ENCODE results near the gene VPS26B.
A peak's percentile ranks its signal among the peaks of the same experiment; 100 is the strongest.
"Not testable (repeated sequence)": the region's sequence is repeated elsewhere in the genome, so short reads cannot be mapped to it uniquely, and the experiment has no call there.

The VPS26B gene

DNA sequence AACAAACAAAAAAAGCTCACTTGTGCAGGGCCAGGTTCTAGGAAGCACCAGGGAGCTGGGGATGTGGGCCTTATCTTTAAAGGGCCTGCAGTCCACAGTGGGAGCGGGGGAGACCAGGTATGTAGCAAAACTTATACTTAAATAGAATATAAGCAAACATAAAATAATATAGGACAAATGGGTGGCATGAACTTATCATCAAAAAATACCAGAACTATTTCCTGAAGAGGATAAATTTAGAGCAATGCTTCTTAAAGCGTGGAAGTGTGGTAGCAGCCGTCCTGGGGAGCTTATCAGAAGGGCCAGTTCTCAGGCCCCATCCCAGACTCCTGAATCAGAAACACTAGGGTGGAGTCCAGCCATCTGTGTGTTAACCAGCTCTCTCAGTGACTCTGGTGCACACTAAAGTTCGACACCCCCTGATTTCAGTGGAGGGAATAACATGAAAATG lies 9.3 kb downstream of the VPS26B start:
- no peak for DNase-seq

- DNase-seq = no peak
Observed at GRCh38 chr11:134235399-134235798, 10.9 kb downstream of the VPS26B start.

- no peak for DNase-seq
Observed at GRCh38 chr11:134236834-134237556, 12.5 kb downstream of the VPS26B start.

- no peak for DNase-seq
Observed at GRCh38 chr11:134237557-134237922, 13.1 kb downstream of the VPS26B start.

- DNase-seq = no peak
Observed at GRCh38 chr11:134238956-134239355, 14.5 kb downstream of the VPS26B start.

- DNase-seq = no peak
Observed at GRCh38 chr11:134240592-134240991, 16.1 kb downstream of the VPS26B start.

DNA sequence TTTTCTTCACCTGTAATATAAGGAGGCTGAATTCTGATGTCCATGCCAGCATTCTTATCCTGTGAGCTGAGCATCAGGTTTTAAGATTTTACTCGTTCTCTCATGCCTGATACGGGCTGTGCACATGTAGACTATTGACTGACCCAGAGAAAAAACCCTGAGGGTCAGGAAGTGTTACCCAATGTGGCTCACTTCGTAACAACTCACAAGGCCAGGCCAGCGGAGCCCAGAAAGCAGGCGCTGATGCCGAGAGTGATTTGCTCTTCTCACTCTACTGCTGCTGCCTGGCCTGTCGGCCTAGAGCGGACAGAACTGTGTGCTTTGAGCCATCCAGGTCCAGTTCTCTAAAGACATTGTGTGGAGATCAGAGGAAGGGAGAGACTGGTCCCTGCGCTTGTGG lies 17.9 kb downstream of the VPS26B start:
- no peak for DNase-seq

DNA sequence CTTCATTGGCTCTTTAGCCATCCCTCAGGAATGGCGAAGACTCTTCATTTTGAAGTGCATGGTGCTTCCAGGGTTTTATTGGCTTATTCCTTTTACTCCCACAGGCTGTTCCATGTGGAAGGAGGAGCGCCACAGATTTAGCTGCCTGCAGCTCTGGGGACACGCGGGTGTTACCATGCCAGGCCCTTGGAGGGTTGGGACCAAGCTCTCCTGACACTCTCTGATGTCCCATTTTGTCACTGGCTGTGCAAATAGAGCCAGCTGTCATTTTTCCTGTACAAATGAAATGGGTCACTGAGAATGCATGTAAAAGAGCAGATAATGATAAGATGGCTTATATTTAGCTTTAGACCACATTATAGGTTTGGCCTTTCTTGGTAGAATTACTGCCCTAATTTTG lies 19.4 kb downstream of the VPS26B start:
- DNase-seq = no peak

DNA sequence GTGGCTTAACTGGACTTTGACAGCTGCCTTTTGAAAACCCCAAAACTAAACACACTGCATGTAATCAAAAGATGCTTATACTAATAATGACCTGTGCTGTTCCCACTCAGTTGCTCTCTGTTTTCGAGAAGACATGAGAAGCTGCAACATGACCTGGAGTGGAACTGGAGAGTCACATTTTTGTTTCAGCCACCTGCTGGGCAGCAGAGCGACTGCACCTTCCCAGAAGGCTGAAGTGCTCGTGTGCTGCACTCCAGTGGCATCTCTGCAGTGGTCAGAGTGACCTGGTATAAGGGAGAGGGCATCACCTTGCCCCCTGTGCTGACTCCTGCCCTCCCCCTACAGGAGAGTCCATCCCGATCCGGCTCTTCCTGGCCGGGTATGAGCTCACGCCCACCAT lies 20.1 kb downstream of the VPS26B start:
- no peak for DNase-seq

DNA sequence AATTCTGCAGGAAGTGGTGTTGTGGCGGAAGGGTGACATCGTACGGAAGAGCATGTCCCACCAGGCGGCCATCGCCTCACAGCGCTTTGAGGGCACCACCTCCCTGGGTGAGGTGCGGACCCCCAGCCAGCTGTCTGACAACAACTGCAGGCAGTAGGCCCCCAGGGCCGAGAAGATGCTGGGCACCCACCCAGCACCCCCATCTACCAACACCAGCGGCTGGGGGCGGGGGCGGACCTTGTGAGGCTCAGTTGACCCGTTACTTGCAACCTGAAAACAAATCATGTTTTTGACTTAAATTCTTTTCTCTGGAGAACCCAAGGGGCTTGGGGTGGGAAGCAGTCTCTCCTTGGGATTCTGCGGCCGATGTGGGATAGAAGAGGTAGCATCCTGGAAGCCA lies 21.0 kb downstream of the VPS26B start:
- no peak for DNase-seq

DNA sequence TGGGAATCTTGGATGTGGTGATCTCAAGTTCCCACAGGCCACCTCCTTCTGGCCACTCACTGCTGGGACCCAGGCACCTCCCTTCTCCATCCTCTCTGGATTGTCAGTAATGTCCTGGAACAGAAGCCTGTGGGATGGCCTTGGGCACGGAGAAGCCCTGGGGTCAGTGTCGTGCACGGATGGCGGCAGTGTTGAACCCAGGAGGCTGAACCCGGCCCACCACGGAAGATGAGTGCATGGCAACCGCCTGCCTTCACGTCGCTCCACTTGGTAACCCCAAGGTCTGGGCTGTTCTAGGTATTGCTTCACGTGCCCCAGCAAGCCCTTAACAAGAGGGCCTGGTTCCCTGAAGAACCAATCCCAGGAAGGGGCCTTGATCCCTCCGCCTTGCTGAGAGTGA lies 21.6 kb downstream of the VPS26B start:
- no peak for DNase-seq

- no peak for DNase-seq
Observed at GRCh38 chr11:134246678-134247077, 22.2 kb downstream of the VPS26B start.

- peak; percentile 14 for DNase-seq
Observed at GRCh38 chr11:134248910-134249480, 24.5 kb downstream of the VPS26B start.

- DNase-seq = no peak
Observed at GRCh38 chr11:134250246-134250645, 25.8 kb downstream of the VPS26B start.

DNA sequence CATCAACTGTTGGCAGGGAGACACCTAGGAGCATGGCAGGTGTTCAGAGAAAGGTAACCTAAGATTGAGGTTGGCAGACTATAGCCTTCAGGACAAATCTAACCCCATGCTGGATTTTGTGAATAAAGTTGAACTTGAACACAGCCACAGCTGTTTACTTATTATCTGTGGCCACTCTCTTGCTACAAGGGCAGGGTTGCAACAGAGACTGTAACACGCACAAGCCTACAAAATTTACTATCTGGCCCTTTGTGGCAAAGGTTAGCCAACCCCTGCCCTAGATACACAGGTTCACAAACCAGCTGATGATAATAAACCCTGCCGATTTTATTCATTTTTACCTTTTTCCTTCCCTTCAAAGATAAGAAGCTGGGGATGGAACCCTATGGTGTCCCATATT lies 26.2 kb downstream of the VPS26B start:
- no peak for DNase-seq

- no peak for DNase-seq
Observed at GRCh38 chr11:134252346-134253187, 28.1 kb downstream of the VPS26B start.

DNA sequence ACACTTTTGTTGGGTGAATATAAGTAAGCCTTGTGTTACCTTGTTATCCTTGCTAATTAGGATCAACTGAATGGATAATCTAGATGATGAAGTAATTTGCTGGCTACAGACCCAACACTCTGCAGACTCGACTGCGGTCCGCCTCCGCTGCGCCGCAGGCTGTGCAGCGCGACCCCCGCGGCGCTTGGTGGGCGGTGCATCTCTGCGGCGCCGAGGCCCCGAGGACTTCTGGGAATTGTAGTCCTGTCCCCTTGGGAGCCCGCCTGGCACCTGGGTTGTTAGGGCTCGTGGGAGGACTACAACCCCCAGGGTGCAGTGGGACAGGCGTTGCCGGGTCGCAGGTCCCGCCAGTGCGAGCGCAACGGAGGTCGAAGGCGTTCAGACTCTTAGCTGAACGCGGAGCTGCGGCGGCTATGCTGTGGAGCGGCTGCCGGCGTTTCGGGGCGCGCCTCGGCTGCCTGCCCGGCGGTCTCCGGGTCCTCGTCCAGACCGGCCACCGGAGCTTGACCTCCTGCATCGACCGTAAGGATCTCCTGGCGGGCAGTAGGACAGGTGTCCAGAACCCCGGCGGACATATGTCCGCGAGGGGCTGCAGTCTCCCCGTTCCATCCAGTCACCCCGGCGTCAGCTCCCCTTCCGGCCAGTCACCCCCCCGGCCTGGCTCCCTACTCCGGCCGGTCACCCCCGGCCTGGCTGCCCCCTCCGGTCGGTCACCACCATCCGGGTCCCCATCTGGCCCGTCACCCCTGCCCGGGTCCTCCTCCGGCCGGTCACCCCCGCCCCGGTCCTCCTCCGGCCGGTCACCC lies 28.9 kb downstream of the VPS26B start, which contains the start of the genes ACAD8 and THYN1:
Gene ACAD8, plus strand, starts transcription at position 381 of the 806 bp plus-strand sequence. Its CDS starts 33 bp downstream, at position 414.
Gene THYN1, minus strand, starts transcription at position 165 of the 806 bp plus-strand sequence. CDS start 470 bp downstream, outside the sequence.
- peak; percentile 98 for DNase-seq

DNA sequence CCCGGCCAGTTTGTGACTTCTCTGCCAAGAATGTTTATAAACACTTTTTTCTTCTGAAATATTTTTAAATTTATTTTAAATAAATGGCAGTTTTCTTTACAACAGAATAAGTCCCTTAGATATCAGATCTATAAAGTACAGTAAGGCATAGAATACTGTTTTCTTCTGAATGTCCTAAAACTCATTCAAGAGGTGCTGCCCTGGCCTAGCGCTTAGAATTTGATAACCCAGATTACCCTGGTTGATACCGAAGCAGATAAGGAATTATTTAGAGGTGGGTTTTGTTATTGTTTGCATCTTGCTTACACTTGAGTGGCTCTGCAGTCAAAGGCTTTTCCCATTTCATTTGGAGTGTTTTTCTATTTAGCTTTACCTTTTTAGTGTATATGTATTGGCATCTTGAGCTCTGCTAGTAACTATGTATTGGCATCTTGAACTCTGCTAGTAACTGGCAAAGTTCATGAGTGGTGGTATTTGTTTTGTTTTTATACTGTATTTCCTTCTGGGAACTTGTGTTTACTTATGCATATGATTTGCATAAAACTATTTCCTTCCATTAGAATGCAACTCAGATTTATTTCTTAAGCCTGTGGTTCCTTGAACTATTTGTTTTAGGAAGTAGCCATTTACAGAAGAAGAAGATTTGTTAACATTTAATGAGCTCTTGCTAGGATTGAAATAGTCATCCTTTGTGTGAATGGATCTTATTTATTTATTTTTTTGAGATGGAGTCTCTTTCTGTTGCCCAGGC lies 30.1 kb downstream of the VPS26B start:
- no peak for DNase-seq

DNA sequence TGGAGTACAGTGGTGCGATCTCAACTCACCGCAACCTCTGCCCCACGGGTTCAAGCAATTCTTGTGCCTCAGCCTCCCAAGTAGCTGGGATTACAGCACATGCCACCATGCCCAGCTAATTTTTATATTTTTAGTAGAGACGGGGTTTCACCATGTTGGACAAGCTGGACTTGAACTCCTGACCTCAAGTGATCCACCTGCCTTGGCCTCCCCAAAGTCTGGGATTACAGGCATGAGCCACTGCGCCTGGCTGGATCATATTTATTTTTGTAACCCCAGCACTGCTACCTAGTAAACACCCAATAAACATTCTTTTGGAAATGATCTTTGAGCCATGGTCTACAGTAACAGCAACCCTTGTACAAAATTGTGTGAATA lies 30.7 kb downstream of the VPS26B start:
- not testable (repeated sequence) for DNase-seq

GRCh38 chr11:134257101-134257500 lies 32.6 kb downstream of the VPS26B start:
- DNase-seq = no peak

- no peak for DNase-seq
Observed at GRCh38 chr11:134258577-134258976, 34.1 kb downstream of the VPS26B start.

GRCh38 chr11:134260503-134260902 lies 36.0 kb downstream of the VPS26B start:
- DNase-seq = no peak

Measured in NCI-H82 (cell line).